22Rv1 (cell line): ENCODE measurements around the gene STEAP2.

ENCODE experiments used
- CTCF ChIP-seq: fragments of 450-650 bp; IDR thresholded peaks from 2 replicates; pipeline ENCODE4 v1.5.1; 2017; ENCODE audit warnings: mild to moderate bottlenecking
- ZFX ChIP-seq: fragments of 450-650 bp; IDR thresholded peaks from 2 replicates; pipeline ENCODE4 v1.6.1; 2017; ENCODE audit warnings: antibody characterized with exemption, borderline replicate concordance

GRCh38 chr7:90239625-90240228, 28.2 kb downstream of the STEAP2 start:
- TF ChIP-seq CTCF = no peak
- no peak for TF ChIP-seq ZFX
